ENCODE data around the gene MRPS18B.
A peak's percentile ranks its signal among the peaks of the same experiment; 100 is the strongest.

MRPS18B gene

DNA sequence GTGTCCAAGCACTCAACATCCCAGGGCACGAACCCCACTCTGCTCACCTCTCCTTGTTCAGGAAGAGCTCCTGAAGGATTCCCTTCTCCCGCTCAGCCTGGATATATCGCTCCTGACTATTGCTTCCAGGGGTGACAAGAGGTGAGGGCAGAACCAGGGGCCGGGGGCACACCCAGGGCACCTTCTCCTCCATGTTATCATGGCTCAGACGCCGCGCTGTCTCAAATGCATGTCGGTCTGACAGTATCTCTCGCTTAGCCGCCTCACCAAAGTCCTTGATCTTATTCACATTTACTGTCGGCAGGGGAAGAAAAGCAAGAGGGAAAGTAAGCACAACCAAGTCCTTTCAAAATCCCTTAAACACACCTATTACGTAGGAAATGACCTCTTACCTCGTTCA, 13.7 kb upstream of the MRPS18B start:
- DNase-seq (ENCODE audit: low read depth), result no peak

DNA sequence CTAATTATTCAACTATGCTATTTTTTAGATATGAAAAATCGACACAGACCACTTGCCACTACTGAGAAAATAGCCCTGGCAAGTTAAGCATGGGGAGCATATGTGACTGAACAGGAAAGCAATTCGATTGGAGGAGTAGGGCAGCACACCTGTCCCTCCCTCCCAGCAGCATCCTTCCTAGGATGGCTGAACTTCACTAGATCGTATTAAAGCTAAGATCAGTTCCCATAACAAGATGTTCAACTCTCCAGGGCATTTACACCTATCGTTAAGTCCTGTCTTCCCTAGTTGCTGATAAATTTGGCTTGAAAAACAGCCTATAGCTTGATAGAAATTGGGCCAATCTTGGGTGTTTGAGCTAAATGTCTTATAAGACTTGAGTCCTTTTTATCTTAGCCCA, 7.6 kb upstream of the MRPS18B start:
- no peak for DNase-seq (ENCODE audit: low read depth)

DNA sequence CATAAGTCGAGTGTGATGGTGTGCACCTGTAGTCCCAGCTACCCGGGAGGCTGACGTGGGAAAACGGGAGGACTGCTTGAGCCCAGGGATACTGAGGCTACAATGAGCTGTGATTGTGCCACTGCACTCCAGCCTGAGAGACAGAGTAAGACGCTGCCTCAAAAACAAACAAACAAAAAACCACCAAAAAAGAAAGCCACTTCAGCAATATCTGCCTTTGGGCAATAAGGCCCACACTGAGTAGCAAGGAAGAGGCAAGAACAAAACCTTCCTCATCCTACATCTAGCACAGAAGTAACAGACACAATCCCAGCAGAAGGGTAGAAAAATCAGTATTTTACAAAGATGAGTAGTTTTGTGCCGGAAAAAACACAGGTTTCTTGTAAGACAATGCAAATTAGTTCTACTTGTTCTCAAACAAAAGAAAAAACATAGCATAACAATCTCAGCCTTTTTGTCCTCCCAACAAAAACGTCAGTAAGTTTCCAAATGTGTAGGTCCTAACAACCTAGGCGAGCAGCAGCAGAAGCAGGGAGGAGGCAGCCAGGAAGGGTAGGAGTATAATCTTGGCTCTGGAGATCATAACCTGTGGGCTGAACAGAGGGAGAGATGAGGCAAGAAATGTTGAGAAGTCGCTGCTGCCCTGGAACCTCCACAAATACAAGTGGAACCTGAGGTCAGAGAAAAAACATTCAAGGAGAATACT, 6.3 kb upstream of the MRPS18B start:
- DNase-seq (ENCODE audit: low read depth), result no peak

DNA sequence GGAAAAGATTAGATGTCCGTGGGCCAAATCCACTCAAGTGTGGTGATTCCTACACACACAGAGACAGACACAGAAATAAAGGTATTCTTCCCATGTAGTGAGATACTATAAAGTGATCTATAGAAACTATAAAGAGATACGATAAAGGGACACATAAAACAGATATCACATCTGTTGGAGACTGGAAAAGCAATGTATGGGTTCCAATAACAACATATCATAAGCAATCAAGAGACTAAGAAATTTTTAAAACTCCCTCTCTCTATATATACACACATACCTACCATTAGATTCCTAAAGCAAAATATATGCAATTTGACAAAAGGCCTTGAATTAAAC, 5.8 kb upstream of the MRPS18B start:
- DNase-seq (ENCODE audit: low read depth), result no peak

DNA sequence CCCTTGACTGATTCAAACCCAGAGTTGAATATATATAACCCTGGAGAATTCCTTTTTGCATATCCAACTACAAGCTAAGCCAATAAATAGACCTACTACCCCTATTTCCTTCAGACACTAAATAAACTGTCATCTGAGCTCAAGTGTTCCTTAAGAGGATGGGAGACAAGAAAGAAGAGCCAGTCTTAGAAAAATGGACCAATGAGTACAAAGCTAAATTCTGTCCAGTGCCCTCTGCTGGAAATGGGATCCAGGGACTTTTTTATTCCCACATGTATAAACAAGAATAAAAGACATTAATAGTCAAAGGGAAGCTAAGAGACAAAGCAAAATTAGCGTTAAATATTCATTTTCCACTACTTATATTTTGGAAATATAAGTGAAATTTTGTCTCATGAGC, 5.4 kb upstream of the MRPS18B start:
- DNase-seq (ENCODE audit: low read depth), result no peak

DNA sequence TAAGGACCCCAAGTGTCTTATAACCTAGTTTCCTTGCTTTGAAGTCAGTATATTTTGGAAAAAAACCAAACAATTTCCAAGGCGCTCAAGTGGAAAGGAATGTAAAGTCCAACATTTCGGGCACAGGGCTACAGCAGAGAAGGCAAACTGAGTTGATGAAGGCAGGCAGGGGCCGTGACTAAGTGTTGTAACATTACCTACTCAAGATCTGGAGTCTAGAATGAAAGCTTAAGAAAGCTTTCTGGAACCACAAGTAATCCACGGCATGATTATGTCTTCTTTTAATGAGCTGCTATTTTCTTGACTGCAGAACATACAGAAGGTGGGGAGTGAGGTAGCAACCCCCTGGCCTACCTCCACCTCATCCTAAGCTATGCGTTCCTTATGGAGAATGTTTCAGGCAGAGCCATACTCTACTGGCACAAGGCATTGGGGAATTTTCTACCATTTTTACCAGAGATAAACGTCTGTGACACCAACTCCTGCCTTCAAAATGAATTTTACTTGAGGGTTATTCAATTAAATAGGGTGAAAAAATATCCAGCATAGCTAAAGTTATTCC, 4.9 kb upstream of the MRPS18B start:
- DNase-seq (ENCODE audit: low read depth), result no peak

DNA sequence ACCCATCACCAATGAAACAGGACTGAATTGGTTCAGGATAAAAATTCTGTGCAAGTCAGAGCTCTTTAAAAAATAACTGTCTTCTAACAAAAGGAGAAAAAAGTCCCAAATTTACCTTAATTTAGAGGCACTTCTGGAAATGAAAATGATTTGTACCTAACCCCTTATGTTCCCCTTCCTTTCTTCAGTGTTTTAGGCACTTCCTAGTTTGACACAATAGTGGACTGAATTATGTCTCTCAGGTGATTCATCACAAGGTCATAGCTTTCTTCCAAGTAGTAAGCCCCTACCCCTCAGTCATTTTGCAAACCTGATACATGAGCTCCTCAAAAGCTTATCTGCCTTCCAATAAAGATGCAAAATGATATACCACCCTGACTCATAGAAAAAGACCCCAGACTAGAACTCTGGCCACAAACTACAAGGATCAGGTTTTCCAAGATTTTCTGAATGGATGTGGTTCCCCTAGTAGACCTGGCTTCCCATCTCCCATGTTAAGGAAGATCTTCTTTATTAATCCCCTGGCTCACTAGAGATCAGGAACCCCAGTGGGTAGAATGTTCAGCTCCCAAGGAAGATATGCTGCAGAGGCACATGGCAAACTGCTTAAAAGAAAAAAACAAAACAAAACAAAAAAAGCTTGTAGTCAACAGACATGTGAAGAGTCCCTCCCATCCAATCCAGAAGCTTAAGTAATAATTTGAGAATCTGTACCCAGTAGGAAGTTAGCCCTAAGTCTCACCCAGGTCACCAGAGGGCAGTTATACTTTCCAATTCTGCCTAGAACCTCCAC, 4.2 kb upstream of the MRPS18B start:
- DNase-seq (ENCODE audit: low read depth), result no peak

DNA sequence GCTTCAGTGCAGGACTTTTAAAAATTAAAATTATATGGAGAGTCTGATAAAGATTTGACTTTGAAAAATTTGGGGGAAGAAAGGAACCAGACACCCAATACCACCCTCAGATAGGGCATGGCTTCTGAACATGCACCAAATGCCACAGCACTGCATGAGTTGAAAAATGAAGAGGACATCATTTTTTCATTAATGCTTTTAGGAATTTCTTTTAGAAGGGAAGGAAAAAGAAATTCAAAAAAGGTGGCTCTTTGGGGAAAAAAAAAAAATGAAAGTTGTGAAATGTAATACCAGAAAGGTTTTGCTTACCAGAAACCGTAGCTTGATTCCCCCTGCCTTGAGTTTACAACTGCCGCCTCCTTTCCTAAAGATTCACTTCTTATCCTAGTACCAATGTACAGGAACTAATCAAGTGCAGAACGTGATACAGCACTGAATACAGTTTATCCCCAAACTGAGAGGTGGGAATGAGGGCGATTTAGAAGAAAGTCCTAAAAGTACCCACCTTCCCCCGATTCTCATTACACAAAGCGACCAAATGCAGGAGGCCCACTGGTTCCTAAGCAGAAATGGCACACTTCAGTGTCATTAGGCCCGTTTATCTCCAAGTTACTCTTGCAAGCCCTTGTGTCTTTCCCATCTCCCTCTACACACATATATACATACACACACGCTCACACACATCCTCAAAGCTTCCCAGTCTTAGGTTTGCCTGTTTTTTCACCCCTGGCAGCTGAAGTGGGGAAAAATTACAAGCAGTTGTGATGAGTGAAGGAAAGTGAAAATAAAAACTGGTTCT, 3.4 kb upstream of the MRPS18B start:
- DNase-seq (ENCODE audit: low read depth), result no peak

DNA sequence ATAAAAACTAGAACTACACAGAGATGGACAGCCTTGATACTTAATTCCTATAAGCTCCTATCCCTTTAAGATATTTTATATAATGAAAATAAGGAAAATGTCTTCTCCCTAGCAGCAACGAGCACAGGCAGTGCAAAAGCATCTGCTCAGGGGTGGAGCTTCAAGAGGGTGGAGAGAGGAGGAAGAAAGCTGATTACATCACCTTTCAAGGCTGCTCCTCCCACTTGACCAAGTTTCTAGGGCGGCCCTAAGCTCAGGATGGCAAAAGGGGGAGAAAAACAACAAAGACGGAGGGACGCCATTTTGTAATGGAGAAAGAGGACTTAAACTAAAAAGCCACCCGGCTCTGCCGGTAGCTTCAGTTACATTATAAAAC, 2.8 kb upstream of the MRPS18B start:
- peak; percentile 67 for DNase-seq (ENCODE audit: low read depth)

DNA sequence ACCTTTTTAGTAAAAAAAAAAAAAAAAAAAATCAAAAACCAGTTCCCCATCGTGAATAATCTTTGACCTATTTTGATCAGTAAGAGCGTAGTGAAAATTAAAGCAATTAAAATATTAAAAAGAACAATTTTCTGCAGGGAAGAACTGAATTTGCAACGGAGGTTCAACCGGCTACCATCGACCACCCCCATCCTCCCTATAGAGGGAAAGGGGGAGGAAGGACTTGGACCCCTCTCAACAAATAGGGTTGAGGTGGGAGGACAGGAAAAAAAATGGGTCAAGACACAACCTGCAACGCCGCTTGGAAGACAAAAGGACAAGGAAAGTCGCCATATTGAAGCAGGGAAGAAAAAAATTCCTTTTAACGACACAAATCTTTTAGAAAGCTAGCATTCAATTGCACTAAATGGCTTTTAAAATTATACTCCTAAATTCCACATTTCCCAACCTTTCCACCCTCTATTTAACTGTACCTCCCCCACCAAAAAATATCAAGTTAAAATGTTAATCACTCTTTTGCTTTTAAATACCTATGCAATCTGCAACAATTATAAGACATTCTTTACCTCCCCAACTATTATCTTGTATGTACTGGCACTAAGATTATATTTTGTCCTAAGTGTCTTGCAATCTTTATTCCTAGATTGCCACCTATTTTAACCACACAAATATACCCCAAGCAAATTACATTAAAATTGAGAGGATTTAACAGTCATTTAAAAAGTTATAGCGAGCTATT, 2.3 kb upstream of the MRPS18B start:
- DNase-seq (ENCODE audit: low read depth), result no peak

DNA sequence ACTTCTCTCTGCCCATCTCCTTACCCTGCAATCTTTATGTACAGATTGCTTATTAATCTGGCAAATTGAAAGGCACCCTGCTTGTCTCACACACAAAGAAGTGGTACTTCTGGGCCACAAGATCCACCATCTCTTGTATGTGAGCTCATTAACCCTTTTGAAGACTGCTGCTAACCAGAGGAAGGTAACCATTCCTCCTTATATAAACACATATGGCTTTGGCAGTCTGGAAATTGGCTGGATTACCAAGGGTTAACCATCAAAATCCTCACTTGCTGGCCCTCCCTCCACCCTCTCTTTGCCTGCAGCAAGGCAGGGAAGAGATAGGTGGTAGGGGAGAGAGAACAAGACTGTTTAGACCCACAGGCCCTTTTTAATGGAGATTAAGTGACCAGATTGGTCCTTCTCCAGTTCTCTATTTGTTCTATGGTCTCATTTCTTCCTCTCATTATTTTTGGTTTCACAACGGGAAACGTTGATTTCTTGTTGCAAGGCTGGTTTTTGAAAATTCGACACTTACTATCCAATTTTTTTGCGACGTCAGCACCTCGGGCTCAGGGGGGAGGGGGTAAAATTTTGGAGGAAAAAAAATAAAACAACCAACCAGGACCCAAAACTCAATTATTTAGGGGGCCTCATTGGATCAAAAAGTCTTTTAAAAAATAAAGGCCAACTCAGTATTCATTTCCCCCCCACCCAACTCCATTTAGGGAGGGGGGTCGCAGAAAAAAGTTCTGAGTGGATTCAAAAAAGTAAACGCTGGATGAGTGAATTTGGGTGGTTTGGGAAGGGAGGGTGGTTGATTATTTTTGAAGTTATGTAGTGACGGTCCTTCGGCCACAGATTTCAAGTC, 1.5 kb upstream of the MRPS18B start:
- no peak for DNase-seq (ENCODE audit: low read depth)

DNA sequence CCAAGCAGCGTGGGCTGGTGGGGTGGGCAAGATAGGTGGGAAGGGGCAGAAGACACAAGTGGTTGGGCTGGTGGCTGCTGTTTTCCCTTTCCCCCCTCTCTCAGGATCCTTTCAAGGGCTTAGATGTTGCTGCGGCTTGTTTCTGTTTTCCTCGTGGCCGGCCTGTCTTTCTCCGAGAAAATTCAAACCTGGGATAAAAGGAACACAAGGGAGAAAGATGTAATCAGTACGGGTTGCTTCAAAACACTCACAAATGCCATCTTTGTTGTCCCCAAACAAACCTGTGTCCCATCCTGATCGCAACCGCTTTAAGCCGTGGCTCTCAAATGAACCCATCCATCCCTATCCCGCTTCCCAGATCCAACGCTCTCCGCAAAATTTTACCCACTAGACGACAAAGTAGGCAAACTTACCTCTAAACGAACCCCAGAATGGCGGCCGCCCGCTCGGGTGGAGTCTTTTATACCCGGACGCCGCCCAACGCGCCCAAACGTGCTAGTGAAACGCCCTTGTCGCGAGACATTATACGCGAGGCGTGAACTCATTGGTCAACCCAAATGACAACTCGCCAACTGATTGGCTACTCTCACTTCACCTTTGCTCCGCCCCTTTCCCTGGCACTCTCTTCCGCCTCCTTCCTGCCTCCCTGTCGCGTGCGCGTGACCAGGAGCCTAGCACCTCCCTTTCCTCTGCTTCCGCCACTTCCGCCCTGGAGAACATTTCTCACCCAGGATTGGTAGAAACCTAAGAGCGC, 652 bp upstream of the MRPS18B start, which contains the start of gene PPP1R10:
Gene PPP1R10, minus strand, starts transcription at position 433 of the 754 bp plus-strand sequence. CDS start 7,299 bp downstream, outside the sequence.
- DNase-seq (ENCODE audit: low read depth), result peak; percentile 94

DNA sequence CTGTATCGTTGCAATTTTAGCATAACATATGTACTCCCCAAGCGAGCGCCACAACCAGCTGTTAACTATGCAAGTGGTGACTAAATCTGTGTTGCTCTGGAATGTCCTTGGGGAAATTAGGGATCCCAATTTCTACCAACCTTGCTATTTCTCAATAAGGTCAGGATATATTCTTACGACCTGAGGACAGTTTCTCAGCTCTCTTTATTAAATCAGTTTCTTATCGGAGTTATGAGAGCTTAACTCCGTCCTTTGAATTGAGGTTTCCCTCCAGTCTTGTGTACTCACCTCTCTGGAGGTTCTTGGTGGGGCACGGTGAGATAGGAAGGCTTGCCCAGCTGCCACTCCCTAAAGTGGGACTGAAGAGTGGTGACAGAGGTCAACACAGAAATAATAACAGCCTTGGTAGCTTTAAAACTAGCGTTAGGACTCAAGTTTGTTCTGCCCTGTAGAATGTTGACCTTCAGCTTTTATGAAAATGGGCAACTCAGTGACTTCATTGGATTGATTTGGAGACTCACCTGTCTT, 694 bp downstream of the MRPS18B start:
- DNase-seq (ENCODE audit: low read depth), result no peak

DNA sequence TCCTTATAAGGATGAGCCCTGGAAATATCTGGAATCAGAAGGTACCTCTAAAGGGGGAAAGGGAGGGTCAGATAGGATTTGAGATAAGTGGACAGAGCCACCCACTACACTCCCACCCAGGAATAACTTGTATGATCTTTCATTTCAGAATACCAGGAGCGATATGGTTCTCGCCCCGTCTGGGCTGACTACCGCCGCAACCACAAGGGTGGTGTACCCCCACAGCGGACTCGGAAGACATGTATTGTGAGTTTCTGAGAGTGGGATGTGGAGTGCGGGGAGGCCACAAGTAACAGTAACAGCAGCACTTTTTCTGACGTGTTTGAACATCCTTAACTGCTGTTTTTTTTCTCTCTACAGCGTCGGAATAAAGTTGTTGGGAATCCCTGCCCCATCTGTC, 1.9 kb downstream of the MRPS18B start:
- no peak for DNase-seq (ENCODE audit: low read depth)

DNA sequence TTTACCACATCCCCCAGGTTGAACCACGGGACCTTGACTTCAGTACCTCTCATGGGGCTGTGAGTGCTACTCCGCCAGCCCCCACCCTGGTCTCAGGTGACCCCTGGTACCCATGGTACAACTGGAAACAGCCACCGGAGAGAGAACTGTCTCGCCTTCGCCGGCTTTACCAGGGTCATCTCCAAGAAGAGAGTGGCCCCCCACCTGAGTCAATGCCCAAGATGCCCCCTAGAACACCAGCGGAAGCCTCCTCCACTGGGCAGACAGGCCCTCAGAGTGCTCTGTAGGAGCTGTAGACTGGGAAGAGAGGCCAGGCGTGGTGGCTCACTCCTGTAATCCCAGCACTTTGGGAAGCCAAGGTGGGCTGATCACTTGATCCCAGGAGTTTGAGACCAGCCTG, 7.9 kb downstream of the MRPS18B start:
- DNase-seq (ENCODE audit: low read depth), result no peak

DNA sequence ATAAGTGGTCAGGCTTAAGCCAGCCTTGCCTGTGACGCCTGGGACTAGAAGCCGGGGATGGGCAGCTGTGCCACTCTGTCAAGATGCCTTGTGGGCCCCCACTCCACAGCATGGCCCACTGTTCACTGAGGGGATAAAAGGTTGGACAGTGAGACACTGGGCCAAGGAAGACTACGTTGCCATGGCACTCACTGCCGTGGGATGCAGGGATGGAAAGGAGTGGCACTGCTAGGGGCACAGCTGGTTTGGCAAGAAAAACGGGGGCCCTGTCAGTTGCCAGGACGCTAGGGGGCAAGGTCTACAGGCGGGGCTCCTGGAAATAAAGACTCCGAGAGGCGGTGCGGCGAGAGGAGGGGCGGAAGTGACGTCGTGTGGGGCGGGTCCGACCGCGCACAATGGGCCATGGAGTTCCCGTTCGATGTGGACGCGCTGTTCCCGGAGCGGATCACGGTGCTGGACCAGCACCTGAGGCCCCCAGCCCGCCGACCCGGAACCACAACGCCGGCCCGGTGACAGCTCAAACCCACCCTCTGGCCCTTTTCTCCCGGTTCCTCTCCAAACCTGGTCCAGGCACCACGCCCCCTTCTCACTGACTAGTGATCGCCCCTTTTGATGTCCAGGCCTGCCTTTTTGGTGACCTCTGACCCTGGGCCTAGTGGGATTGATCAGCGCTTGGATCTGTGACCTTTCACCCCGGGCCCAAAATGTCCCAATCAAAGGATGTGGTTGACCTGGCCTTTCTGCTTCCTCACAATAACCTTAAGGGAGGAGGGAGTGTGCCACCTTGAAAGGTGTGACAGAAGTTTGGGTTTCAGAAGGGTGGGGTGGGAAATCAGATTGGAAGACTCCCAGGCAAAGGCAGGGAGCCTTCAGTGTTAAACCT, 9.1 kb downstream of the MRPS18B start, which contains the start of gene ATAT1:
Gene ATAT1, plus strand, starts transcription at position 391 of the 883 bp plus-strand sequence.
- peak; percentile 81 for DNase-seq (ENCODE audit: low read depth)

DNA sequence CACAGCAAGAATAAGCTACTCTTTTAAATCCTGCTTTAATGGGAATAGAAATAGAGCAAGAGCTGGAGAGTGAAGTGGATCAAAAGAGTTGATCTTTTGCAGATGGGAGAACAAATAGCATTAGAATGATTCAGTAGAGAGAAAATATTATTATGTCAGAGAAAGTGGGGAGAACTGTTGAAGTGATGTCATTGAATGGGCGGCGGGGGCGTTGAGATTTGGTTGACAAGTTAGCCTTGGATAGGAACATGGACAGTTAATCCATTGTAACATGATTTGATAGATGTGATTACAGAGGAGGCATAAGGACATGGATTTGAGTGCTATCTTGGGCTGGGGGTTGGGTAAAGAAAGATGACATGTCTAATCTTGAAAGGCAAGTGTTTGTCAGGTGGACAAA, 18.2 kb downstream of the MRPS18B start:
- no peak for DNase-seq (ENCODE audit: low read depth)

DNA sequence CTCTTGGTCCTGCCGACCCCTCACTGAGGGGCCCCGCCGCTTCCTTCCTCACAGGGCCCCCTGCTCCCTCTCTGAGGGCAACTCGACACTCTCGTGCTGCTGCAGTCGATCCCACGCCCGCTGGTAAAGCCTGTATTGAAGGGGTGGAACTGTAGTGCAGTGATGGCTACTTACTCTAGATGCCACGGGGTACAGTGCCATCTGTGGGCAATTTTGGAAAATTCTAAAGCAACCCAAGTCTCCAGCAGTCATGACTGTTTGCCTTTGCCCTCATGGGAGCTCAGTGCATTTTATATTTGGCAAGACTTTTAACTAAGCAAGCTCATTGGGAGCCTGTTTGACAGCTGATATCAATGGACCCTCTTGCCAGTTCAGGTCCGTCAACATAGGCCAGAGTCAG, 22.8 kb downstream of the MRPS18B start:
- DNase-seq (ENCODE audit: low read depth), result no peak

DNA sequence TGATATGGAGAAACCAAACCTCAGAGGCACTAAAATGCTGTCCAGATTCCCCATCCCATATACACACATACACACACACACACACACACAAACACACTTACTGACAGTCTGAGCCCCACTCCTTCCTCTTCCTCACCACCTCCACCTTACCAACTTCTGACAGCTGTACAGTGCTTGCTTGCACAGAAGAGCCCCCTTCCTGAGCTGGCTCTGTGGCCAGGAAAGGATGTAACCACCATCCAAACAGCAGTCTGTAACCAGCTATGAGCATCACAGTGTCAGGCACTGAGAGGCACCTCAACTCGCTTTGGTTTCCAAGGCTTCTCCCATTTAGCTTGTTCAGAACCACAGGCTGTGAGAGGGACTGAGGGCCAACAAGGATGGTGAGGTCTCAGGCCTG, 23.4 kb downstream of the MRPS18B start:
- no peak for DNase-seq (ENCODE audit: low read depth)

All from activated T-cell treated with anti-CD3 and anti-CD28 coated beads for 48 hours (primary cell).